Activated CD4-positive, alpha-beta T cell treated with anti-CD3 and anti-CD28 coated beads, Interleukin-2, Interleukin-6, amounts not matched to agents 100 ng/mL and 50 ng/mL, durations not matched to agents 16 hours and 8 hours (primary cell): ENCODE data around the gene HRAS.

Experiments
- DNase-seq: peaks from one replicate; pipeline ENCODE4 v3.0.0-alpha.2; 2020

Gene HRAS

GRCh38 chr11:506995-507726 lies 28.2 kb downstream of the HRAS start, which contains the start of gene RNH1:
RNH1 (minus strand) TSS chr11:507242; CDS start chr11:502162, 5,080 bp downstream.
- DNase-seq = peak; percentile 100

- DNase-seq = peak; percentile 98
Measured at GRCh38 chr11:506238-506994, 29.0 kb downstream of the HRAS start.

GRCh38 chr11:504994-505344 lies 30.4 kb downstream of the HRAS start:
- DNase-seq = no peak

GRCh38 chr11:504053-504993 lies 31.1 kb downstream of the HRAS start:
- peak; percentile 39 for DNase-seq

- peak; percentile 77 for DNase-seq
Measured at GRCh38 chr11:503179-503981, 32.0 kb downstream of the HRAS start.

- DNase-seq = no peak
Measured at GRCh38 chr11:502288-503178, 32.8 kb downstream of the HRAS start.

- DNase-seq = no peak
Measured at GRCh38 chr11:501683-502287, 33.6 kb downstream of the HRAS start.

- no peak for DNase-seq
Measured at GRCh38 chr11:501001-501682, 34.2 kb downstream of the HRAS start.

GRCh38 chr11:499201-500076 lies 35.9 kb downstream of the HRAS start:
- no peak for DNase-seq

GRCh38 chr11:498297-499181 lies 36.8 kb downstream of the HRAS start:
- no peak for DNase-seq

- no peak for DNase-seq
Measured at GRCh38 chr11:497565-498296, 37.6 kb downstream of the HRAS start.

- DNase-seq = no peak
Measured at GRCh38 chr11:496834-497564, 38.4 kb downstream of the HRAS start.

- DNase-seq = no peak
Measured at GRCh38 chr11:495537-495931, 39.8 kb downstream of the HRAS start.

GRCh38 chr11:494761-495536 lies 40.4 kb downstream of the HRAS start:
- DNase-seq = no peak

GRCh38 chr11:492427-493226 lies 42.7 kb downstream of the HRAS start:
- no peak for DNase-seq
